Left lung (tissue), 10 donors: ENCODE measurements around the gene TBXA2R. TPM values are rescaled to one million over a fixed set of nuclear protein-coding genes. Genes with fewer than 3 reads are reported as not detected.
A peak's percentile ranks its signal among the peaks of the same experiment; 100 is the strongest.

Experiments used
- ATAC-seq: fragments of 200-7000 bp; cut with Tn5 transposase; one replicate; pipeline ENCODE4 v1.9.1; 2020; ENCODE audit warnings: moderate library complexity
- DNase-seq, 4 donors: peaks; one replicate each; pipeline ENCODE4 v3.0.0-alpha.2; 2013 to 2020
- H3K27ac ChIP-seq, 2 donors: fragments of 200-600 bp; sonication (generic) in 1 of 2; one replicate each; pipeline versions ENCODE4 v1.5.0 to v1.8.0; 2020 to 2021
- H3K27me3 ChIP-seq, 2 donors: fragments of 200-600 bp; sonication (generic) in 1 of 2; one replicate each; pipeline versions ENCODE4 v1.5.0 to v1.8.0; 2020 to 2021
- H3K36me3 ChIP-seq, 2 donors: fragments of 200-600 bp; sonication (generic) in 1 of 2; one replicate each; pipeline versions ENCODE4 v1.5.0 to v1.8.0; 2020 to 2021
- H3K4me1 ChIP-seq, 2 donors: fragments of 200-600 bp; one replicate each; pipeline ENCODE4 v1.8.0; 2021
- H3K4me3 ChIP-seq, 2 donors: fragments of 200-600 bp; sonication (generic) in 1 of 2; one replicate each; pipeline versions ENCODE4 v1.5.0 to v1.8.0; 2020 to 2021; ENCODE audit warnings: mild to moderate bottlenecking in 1 of 2
- H3K9me3 ChIP-seq, 2 donors: fragments of 200-600 bp; sonication (generic) in 1 of 2; one replicate each; pipeline versions ENCODE4 v1.5.0 to v1.8.0; 2020 to 2021
- intact Hi-C, 2 donors: fragments of 100-400 bp; cut with DNase I; formaldehyde crosslinking; loops; one replicate each; pipeline versions ENCODE4 v1.11.2 to v1.14.2; 2022
- polyA plus RNA-seq, 6 donors: library from polyadenylated mRNA; unstranded; fragments of 120-200 nt; gene quantifications; one replicate each; pipeline ENCODE4 v1.2.1, GENCODE V29; 2013; ENCODE audit not compliant: insufficient read length in 6 of 6
- total RNA-seq, 2 donors: library from RNA; stranded (reverse); fragmentation: NEBNext Ultra II Directional; extraction: Animal tissue kit (Norgen Biotek cat#: 25700); gene quantifications; one replicate each; pipeline ENCODE4 v1.2.1, GENCODE V29; 2021
- TF ChIP-seq, protein P1 (sequence below), 2 donors: fragments of 200-600 bp; sonication (generic) in 1 of 2; IDR thresholded peaks; one replicate each; pipeline versions ENCODE4 v1.5.0 to v1.8.0; 2021; ENCODE audit warnings: antibody characterized with exemption in 2 of 2
- donor health status: DM: no; HTN: yes; CAD: no.
- donor health status: DM: no; HTN: no; CAD: no.

Gene TBXA2R
- total and polyA plus RNA-seq, 8 donors: 1.8 to 7.9 (median 3.6) TPM

DNA sequence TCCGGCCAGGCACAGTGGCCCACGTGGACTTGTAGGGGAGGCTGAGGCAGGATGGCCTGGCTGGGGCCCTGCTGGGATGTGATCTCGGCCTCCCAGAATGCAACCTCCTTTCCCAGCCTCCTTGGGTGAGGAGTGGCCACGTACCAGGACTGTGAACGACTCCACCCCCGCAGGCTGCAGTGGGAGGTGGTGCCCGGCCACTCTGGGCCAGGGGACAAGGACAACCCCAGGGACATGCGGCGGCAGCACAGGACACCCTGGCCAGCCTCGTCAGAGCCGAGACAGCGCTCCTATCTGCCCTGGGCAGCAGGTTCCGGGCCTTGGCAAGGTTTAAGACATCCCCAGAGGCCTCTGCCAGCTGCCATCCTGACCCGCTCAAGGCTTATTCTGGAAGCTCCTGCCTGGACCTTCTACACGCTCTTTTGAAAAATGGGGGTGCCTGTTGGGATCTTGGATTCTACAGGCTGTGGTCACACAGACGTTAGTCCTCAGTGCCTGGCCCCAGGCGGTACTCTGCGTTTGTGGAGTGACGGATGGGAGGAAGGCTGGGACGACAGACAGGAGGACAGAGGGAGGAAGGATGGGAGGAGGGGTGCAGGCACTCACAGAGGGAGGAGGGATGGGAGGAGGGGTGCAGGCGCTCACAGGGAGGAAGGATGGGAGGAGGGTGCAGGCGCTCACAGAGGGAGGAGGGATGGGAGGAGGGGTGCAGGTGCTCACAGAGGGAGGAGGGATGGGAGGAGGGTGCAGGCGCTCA is 39.8 kb upstream of the TBXA2R start:
- no peak for ATAC-seq
- DNase-seq: no peak

DNA sequence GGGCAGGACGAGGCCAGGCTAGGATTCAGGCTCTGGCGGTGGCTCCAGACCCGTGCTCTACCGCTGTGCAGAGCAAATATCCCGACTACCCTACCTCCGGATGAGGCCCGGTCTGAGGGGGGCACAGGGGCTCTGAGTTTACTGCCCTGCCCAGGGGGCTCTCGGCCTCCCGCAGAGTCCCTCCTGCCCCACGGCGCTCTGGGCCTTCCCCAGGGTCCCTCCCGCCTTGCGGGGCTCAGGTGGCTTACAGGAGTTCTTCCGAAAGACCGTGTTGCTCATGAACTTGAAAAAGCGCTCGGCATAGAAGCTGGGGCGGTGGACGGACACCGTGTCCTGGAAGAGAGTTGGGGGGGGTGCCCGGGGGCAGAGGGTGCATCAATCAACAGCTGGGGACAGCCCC is 39.1 kb upstream of the TBXA2R start:
- peaks cover 0 to 88% of the 10 kb centered on the region in 2 donors for H3K36me3 ChIP-seq
- ATAC-seq: no peak
- no peak for DNase-seq

More for the DNA sequence above, 39.8 kb upstream of the TBXA2R start:
- H3K27ac ChIP-seq: no peak overlapping the region
- TF ChIP-seq, protein P1, sequence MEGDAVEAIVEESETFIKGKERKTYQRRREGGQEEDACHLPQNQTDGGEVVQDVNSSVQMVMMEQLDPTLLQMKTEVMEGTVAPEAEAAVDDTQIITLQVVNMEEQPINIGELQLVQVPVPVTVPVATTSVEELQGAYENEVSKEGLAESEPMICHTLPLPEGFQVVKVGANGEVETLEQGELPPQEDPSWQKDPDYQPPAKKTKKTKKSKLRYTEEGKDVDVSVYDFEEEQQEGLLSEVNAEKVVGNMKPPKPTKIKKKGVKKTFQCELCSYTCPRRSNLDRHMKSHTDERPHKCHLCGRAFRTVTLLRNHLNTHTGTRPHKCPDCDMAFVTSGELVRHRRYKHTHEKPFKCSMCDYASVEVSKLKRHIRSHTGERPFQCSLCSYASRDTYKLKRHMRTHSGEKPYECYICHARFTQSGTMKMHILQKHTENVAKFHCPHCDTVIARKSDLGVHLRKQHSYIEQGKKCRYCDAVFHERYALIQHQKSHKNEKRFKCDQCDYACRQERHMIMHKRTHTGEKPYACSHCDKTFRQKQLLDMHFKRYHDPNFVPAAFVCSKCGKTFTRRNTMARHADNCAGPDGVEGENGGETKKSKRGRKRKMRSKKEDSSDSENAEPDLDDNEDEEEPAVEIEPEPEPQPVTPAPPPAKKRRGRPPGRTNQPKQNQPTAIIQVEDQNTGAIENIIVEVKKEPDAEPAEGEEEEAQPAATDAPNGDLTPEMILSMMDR (IDR thresholded peaks at IDR 0.05): no peak
- no peaks in the 10 kb centered on the region for H3K9me3 ChIP-seq
- no peaks in the 10 kb centered on the region for H3K4me1 ChIP-seq
- intact Hi-C loops: no loop called here
- H3K4me3 ChIP-seq: no peak overlapping the region
- H3K36me3 ChIP-seq: peaks cover 0 to 88% of the 10 kb centered on the region in 2 donors
- no peaks in the 10 kb centered on the region for H3K27me3 ChIP-seq

DNA sequence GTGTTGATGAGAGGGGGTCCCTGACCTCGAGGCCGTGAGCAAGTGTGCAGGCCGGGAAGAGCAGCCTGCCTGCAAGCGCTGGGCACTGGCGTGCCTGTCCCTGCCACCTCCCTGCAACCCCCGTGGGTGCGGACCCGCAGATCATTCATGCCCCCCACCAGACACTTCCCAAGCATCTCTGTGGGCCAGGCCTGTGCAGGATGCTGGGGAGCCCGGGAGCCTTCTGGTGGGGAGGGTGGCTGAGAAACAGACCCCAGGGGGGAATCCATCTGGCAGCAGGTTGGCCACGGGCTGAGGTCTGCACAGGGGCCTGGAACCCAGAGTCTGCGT is 38.4 kb upstream of the TBXA2R start:
- Histone ChIP-seq H3K9me3 (no peaks in the 10 kb centered on the region), H3K4me1 (no peaks in the 10 kb centered on the region), H3K36me3 (peaks cover 0 to 88% of the 10 kb centered on the region in 2 donors), H3K27ac (no peak overlapping the region), H3K27me3 (no peaks in the 10 kb centered on the region), H3K4me3 (no peak overlapping the region)
- ATAC-seq: no peak
- TF ChIP-seq, protein P1 (IDR thresholded peaks at IDR 0.05): no peak
- intact Hi-C loops: no loop called here
- no peak for DNase-seq

More for the DNA sequence above, 39.1 kb upstream of the TBXA2R start:
- Histone ChIP-seq H3K27ac (no peak overlapping the region), H3K4me3 (no peak overlapping the region), H3K27me3 (no peaks in the 10 kb centered on the region), H3K9me3 (no peaks in the 10 kb centered on the region), H3K4me1 (no peaks in the 10 kb centered on the region)
- TF ChIP-seq, protein P1 (IDR thresholded peaks at IDR 0.05): no peak
- intact Hi-C loops: no loop called here

DNA sequence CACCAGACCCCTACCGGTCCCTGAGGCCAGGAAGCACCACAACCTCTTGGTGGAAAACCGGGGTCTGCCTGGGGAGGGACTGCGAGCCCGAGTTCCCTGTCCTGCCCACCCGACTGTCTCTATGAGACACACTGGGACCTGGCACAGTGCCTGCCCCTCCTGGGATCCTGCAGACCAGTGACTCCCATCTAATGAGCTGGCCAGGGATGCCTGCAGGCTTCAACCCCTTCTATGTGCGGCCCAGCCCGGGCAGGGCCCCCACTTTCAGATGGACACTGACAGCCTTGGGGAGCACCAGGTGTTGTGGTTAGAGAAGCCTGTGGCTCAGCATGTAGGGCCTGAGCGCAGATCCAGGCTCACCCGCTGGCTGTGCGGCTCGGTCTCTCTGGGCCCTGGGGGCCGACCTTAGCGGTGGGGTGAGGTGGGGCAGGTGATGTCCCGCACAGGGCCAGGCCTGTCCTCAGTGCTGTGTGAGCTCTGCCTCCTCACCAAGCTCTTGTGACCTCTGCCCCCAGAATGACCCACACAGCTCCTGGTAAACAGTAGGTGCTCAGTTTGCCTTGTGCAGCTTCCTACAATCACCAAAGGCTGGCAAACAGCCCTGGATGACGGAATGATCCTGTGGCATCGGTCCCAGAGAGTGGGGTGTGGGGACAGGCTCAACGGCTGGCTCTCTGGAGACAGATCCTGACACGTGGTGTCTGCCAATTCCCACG is 37.8 kb upstream of the TBXA2R start:
- Histone ChIP-seq H3K4me1 (no peaks in the 10 kb centered on the region), H3K36me3 (peaks cover 0 to 89% of the 10 kb centered on the region in 2 donors), H3K4me3 (no peak overlapping the region), H3K27ac (no peak overlapping the region), H3K27me3 (no peaks in the 10 kb centered on the region), H3K9me3 (no peaks in the 10 kb centered on the region)
- TF ChIP-seq, protein P1 (IDR thresholded peaks at IDR 0.05): no peak
- intact Hi-C loops: no loop called here
- peak in 1 of 4 donors; percentile 32 for DNase-seq
- ATAC-seq: peak; percentile 10

DNA sequence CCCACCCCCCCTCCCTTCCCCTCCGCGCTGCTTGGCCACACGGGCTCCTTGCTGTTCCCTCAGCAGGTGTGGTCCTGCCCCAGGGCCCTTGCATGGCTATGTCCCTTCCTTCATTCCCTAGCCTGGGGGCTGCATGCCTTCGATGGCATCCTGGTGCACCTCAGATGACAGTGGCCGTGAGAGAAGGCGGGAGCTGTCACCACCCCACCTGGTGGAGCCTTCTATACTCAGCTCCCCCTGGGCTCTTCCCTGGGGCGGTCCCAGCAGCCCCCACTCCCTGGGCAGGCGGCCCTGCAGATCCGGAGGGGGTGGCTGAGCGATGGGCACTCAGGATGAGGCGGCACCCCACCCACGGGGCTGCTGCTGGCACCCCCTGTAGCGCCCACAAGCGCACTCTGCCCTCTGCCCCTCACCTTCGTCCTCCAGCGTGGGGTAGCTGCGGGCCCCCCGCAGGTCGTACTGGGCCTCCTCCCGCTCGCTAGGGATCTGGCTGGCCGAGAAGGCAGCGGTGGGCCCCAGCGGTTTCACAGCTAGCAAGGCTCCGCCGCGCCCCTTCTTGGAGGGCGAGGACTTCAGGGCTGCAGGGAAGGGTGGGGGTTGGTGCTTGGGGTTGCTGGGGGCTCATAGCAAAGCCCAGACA is 37.1 kb upstream of the TBXA2R start:
- no peaks in the 10 kb centered on the region for H3K4me1 ChIP-seq
- peaks cover 0 to 96% of the 10 kb centered on the region in 2 donors for H3K36me3 ChIP-seq
- DNase-seq (no peak), ATAC-seq (no peak)
- H3K4me3 ChIP-seq: no peak overlapping the region
- intact Hi-C loops: no loop called here
- H3K9me3 ChIP-seq: no peaks in the 10 kb centered on the region
- TF ChIP-seq, protein P1 (IDR thresholded peaks at IDR 0.05): no peak
- no peak overlapping the region for H3K27ac ChIP-seq
- no peaks in the 10 kb centered on the region for H3K27me3 ChIP-seq
